ENCODE data around the gene ABCG5. TPM values are rescaled to one million over a fixed set of nuclear protein-coding genes. Genes with fewer than 3 reads are reported as not detected.
A peak's percentile ranks its signal among the peaks of the same experiment; 100 is the strongest.

The ABCG5 gene
- not detected in 2 replicates for total RNA-seq (2022)
- Bru-seq, nascent RNA = not detected
- BruChase-seq, experiment 1, labeled RNA remaining after a 6-hour chase = percentile 4 among the genes with signal in this experiment
- percentile 7 among the genes with signal in this experiment for BruChase-seq, experiment 2, labeled RNA remaining after a 2-hour chase
- long read RNA-seq = 0 reads

DNA sequence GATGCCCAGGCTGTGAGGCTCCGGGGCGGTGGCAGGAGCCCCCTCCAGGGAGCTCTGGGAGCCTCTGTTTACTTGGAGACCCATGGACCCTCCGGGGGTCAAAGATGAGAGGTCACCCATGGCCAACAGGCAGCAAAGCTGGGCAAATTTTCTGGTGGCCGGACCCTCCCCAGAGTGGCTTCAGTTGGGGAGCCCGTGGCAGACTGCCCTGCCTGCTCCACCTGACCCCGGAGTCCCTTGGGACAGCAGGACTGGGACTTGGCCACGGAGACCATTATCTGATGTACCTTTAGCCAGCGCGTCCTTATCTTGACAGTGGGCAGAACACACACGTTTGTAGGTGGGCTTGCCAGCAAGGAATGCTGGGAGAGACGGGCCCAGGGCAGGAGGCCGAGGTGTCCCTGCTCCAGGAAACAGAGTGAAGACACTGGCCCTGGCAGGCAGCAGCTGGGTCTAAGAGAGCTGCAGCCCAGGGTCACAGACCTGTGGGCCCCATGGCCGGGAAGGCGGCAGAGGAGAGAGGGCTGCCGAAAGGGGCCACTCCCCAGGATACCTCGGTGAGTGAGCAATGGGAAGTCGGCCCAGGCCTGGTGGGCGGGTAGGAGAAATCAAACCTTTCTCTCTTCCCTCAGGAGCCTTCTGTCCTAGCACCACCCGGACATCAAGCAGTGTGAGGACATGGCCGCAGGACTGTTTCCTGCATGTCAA is at the start of gene ABCG5, which contains the start of gene ABCG8:
Gene ABCG5, minus strand, starts transcription at position 280 of the 708 bp plus-strand sequence. Its CDS starts 160 bp downstream, at position 120.
Gene ABCG8, plus strand, starts transcription at position 412 of the 708 bp plus-strand sequence. Its CDS starts 83 bp downstream, at position 495.
- intact Hi-C loops (cut with micrococcal nuclease) = no loop called here
- Mint-ChIP-seq H3K27me3 (ENCODE audit: insufficient read depth, unreplicated experiment) (peaks cover 18% of the 10 kb centered on the region), H3K36me3 (ENCODE audit: insufficient read depth, unreplicated experiment) (no peaks in the 10 kb centered on the region), H3K9me3 (ENCODE audit: unreplicated experiment) (no peaks in the 10 kb centered on the region), H3K4me1 (ENCODE audit: insufficient read depth, unreplicated experiment) (no peaks in the 10 kb centered on the region), H3K27ac (ENCODE audit: low read depth, unreplicated experiment) (no peak within 1 kb of the TSS), H3K4me3 (ENCODE audit: unreplicated experiment) (no peak within 1 kb of the TSS)
- DNase-seq (ENCODE audit: unreplicated experiment) = no peak
- BruUV-seq (replicated peaks) = no TSS peak
- ChIA-PET CTCF (interaction anchor here (0.6 kb wide), 1 partner anchor 835 kb away, joined by 3 read pairs; no protein-coding TSS in a partner anchor), POLR2A (no interaction called here)
- TF ChIP-seq, protein P1, sequence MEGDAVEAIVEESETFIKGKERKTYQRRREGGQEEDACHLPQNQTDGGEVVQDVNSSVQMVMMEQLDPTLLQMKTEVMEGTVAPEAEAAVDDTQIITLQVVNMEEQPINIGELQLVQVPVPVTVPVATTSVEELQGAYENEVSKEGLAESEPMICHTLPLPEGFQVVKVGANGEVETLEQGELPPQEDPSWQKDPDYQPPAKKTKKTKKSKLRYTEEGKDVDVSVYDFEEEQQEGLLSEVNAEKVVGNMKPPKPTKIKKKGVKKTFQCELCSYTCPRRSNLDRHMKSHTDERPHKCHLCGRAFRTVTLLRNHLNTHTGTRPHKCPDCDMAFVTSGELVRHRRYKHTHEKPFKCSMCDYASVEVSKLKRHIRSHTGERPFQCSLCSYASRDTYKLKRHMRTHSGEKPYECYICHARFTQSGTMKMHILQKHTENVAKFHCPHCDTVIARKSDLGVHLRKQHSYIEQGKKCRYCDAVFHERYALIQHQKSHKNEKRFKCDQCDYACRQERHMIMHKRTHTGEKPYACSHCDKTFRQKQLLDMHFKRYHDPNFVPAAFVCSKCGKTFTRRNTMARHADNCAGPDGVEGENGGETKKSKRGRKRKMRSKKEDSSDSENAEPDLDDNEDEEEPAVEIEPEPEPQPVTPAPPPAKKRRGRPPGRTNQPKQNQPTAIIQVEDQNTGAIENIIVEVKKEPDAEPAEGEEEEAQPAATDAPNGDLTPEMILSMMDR (IDR thresholded peaks at IDR 0.05; ENCODE audit: unreplicated experiment) = no peak

DNA sequence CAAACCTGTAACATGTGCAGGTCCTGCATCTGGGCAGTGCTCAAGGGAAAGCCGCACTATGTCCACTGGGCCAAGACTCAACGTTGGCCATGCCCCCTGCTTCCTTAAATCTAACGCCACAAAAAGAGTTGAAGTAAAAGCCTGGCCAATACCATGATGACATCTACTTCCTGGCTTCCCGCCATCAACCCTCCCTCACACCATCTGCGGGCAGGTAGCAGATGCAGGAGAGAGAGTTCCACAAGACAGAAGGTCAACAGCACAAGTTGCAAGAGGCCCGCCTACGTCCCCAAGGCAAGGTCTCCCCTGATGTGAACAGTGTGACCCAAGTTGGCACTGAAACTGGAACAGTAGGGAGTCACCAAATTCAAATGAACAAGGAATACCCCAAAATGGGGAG is 48.5 kb upstream of the ABCG5 start:
- ChIA-PET CTCF (interaction anchor here (1.5 kb wide), 1 partner anchor 10 kb away, joined by 3 read pairs; no protein-coding TSS in a partner anchor), POLR2A (interaction anchor here (1.0 kb wide), 1 partner anchor 12 kb away, joined by 3 read pairs; no protein-coding TSS in a partner anchor)
- Mint-ChIP-seq H3K36me3 (ENCODE audit: insufficient read depth, unreplicated experiment) (peaks cover 87% of the 10 kb centered on the region), H3K4me1 (ENCODE audit: insufficient read depth, unreplicated experiment) (peaks cover 2% of the 10 kb centered on the region), H3K27me3 (ENCODE audit: insufficient read depth, unreplicated experiment) (no peaks in the 10 kb centered on the region), H3K27ac (ENCODE audit: low read depth, unreplicated experiment) (no peak overlapping the region), H3K4me3 (ENCODE audit: unreplicated experiment) (no peak overlapping the region), H3K9me3 (ENCODE audit: unreplicated experiment) (no peaks in the 10 kb centered on the region)
- TF ChIP-seq, protein P1 (IDR thresholded peaks at IDR 0.05; ENCODE audit: unreplicated experiment) = no peak
- intact Hi-C loops (cut with micrococcal nuclease) = no loop called here
- peak; percentile 16 for DNase-seq (ENCODE audit: unreplicated experiment)
- BruUV-seq (replicated peaks) = no TSS peak

DNA sequence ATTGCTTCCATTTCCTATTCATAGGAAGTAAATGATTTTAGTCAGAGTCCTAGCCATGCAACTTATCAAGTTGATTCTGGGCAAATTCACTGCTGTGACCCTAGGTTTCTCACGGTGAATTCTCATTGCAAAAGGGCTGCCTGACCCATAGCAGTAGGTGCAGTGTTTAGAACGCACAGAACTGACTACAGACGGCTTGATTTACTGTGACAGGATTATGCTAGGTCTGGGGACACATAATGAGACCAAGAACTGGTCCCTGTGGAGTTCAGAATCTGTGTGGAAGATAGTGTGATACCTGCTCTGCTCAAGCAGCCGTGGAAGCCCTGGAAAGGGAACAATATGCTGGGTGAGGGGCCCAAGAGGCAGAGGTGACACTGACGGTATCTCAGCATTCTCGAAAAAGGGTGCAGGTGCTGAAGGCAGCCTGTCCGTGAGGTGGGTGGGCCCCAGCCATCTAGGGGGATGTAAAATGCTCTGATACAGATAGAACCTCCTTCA is 46.5 kb upstream of the ABCG5 start:
- Mint-ChIP-seq H3K36me3 (ENCODE audit: insufficient read depth, unreplicated experiment) (peaks cover 71% of the 10 kb centered on the region), H3K27me3 (ENCODE audit: insufficient read depth, unreplicated experiment) (no peaks in the 10 kb centered on the region), H3K27ac (ENCODE audit: low read depth, unreplicated experiment) (no peak overlapping the region), H3K9me3 (ENCODE audit: unreplicated experiment) (no peaks in the 10 kb centered on the region), H3K4me1 (ENCODE audit: insufficient read depth, unreplicated experiment) (peaks cover 6% of the 10 kb centered on the region), H3K4me3 (ENCODE audit: unreplicated experiment) (no peak overlapping the region)
- TF ChIP-seq, protein P1 (IDR thresholded peaks at IDR 0.05; ENCODE audit: unreplicated experiment) = no peak
- intact Hi-C loops (cut with micrococcal nuclease) = no loop called here
- BruUV-seq (replicated peaks) = no TSS peak
- no peak for DNase-seq (ENCODE audit: unreplicated experiment)
- ChIA-PET POLR2A (interaction anchor here (1.6 kb wide), 1 partner anchor 9 kb away, joined by 4 read pairs; no protein-coding TSS in a partner anchor), CTCF (no interaction called here)

DNA sequence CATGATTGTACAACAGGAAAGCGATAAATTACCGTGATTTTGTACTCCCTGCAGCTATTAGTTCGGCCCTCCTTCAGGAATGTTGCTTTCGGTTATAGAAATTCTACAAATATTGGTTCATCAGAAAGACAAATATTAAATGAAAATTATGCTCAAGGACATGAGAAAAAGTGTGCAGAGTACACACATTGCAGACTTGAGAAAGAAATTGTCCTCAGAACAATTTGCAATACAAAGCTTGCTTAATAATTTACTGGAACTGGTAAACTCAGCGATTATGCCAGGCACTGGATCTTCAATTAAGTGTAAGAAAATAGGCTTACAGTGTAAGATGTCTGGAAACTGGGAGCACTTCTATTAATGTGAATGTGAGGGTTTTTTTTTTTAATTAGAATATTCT is 46.0 kb upstream of the ABCG5 start:
- H3K9me3 Mint-ChIP-seq (ENCODE audit: unreplicated experiment) = no peaks in the 10 kb centered on the region
- H3K27me3 Mint-ChIP-seq (ENCODE audit: insufficient read depth, unreplicated experiment) = no peaks in the 10 kb centered on the region
- H3K4me1 Mint-ChIP-seq (ENCODE audit: insufficient read depth, unreplicated experiment) = peaks cover 6% of the 10 kb centered on the region
- ChIA-PET CTCF (interaction anchor here (0.7 to 0.9 kb wide), 2 partner anchors 19 to 659 kb away, joined by 3 read pairs; no protein-coding TSS in a partner anchor), POLR2A (interaction anchor here (1.6 kb wide), 1 partner anchor 10 kb away, joined by 4 read pairs; no protein-coding TSS in a partner anchor)
- peaks cover 66% of the 10 kb centered on the region for H3K36me3 Mint-ChIP-seq (ENCODE audit: insufficient read depth, unreplicated experiment)
- no peak overlapping the region for H3K27ac Mint-ChIP-seq (ENCODE audit: low read depth, unreplicated experiment)
- no peak overlapping the region for H3K4me3 Mint-ChIP-seq (ENCODE audit: unreplicated experiment)
- BruUV-seq (replicated peaks) = no TSS peak
- intact Hi-C loops (cut with micrococcal nuclease) = no loop called here
- TF ChIP-seq, protein P1 (IDR thresholded peaks at IDR 0.05; ENCODE audit: unreplicated experiment) = no peak
- DNase-seq (ENCODE audit: unreplicated experiment) = no peak

Measured in MCF 10A (cell line).